ENCODE results near the gene PPP6R2. TPM values are rescaled to one million over a fixed set of nuclear protein-coding genes. Genes with fewer than 3 reads are reported as not detected.

Gene PPP6R2
- polyA plus RNA-seq, 1 donor (not counting 4 experiments of a cell fraction or from before 2014, with no cell fraction given): 19.8 TPM

DNA sequence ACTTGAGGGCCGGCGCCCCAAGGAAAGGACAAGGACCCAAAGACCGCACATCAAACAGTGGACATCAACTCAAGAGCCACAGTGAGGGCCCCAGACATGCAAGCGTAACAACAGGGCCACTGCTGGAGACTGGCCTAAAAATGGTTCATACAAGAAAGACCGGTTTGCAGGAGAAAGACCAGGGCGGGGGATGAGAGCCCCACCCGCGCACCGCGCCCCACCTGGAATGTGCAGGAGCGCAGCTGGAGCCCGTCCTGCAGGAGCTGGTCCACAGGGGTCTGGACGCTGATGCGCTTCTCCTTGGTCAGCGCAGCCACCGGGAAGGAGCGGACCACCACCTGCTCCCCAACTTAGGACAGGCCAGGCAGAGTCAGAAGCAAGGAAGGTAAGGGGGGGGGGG is 117.8 kb downstream of the PPP6R2 start:
- Histone ChIP-seq H3K36me3 (ENCODE audit: control insufficient read depth in 2 of 2, extremely low read depth in 1 of 2, insufficient read depth in 2 of 2, low read length in 2 of 2) (peaks cover 48 to 69% of the 10 kb centered on the region in 2 experiments), H3K4me1 (ENCODE audit: control insufficient read depth, extremely low read depth, insufficient read depth, low read length) (peaks cover 8% of the 10 kb centered on the region)
- FAIRE-seq: no peak

DNA sequence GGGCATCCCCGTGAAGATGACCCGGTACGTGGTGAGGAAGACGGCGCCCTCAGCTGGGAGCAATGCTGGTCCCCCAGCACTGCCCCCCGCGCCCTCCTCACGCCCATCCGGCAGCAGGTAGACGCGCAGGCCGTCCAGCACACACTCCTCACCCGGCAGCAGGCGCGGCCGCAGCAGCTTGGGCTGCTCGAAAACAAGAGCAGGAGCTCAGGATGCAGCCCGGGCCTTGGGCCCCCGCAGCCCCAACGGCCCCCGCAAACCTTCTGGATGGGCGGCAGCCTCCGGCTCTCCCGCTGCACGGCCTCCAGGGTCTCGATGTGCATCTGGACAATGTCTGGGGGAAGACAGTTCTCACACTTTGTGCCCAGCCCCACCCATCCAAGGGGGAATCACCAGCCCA is 118.4 kb downstream of the PPP6R2 start:
- no peak for DNase-seq (ENCODE audit: low read depth, low spot score)
- dilution Hi-C loops (cut with MboI; ENCODE audit: extremely low pct_ligation_motif_present, low sequenced_read_pairs): no loop called here
- H2AFZ ChIP-seq (ENCODE audit: control insufficient read depth, low read length): no peak overlapping the region
- peaks cover 48 to 70% of the 10 kb centered on the region in 2 experiments for H3K36me3 ChIP-seq (ENCODE audit: control insufficient read depth in 2 of 2, extremely low read depth in 1 of 2, insufficient read depth in 2 of 2, low read length in 2 of 2)
- peaks cover 8% of the 10 kb centered on the region for H3K4me1 ChIP-seq (ENCODE audit: control insufficient read depth, extremely low read depth, insufficient read depth, low read length)
- no peak overlapping the region for H3K27ac ChIP-seq (ENCODE audit: control insufficient read depth, insufficient read depth, low read length)
- H3K9me3 ChIP-seq (ENCODE audit: control insufficient read depth, low read depth, low read length): no peaks in the 10 kb centered on the region
- TF ChIP-seq EZH2 (IDR thresholded peaks at IDR 0.05; ENCODE audit: low read length): no peak
- TF ChIP-seq, protein P1, sequence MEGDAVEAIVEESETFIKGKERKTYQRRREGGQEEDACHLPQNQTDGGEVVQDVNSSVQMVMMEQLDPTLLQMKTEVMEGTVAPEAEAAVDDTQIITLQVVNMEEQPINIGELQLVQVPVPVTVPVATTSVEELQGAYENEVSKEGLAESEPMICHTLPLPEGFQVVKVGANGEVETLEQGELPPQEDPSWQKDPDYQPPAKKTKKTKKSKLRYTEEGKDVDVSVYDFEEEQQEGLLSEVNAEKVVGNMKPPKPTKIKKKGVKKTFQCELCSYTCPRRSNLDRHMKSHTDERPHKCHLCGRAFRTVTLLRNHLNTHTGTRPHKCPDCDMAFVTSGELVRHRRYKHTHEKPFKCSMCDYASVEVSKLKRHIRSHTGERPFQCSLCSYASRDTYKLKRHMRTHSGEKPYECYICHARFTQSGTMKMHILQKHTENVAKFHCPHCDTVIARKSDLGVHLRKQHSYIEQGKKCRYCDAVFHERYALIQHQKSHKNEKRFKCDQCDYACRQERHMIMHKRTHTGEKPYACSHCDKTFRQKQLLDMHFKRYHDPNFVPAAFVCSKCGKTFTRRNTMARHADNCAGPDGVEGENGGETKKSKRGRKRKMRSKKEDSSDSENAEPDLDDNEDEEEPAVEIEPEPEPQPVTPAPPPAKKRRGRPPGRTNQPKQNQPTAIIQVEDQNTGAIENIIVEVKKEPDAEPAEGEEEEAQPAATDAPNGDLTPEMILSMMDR (optimal IDR thresholded peaks at IDR 0.05 in 1 of 3, IDR thresholded peaks at IDR 0.05 in 1 of 3, conservative IDR thresholded peaks at IDR 0.05 in 1 of 3; ENCODE audit: extremely low read depth in 1 of 3, insufficient read depth in 2 of 3, low read length in 3 of 3): no peak
- H3K4me3 ChIP-seq (ENCODE audit: control insufficient read depth in 2 of 3, extremely low read depth in 1 of 3, insufficient read depth in 2 of 3, low read depth in 1 of 3, low read length in 3 of 3): no peak overlapping the region
- H3K4me2 ChIP-seq (ENCODE audit: control insufficient read depth, extremely low read depth, insufficient read depth, low read depth, low read length): no peak overlapping the region
- FAIRE-seq: no peak
- no peaks in the 10 kb centered on the region for H3K27me3 ChIP-seq (ENCODE audit: control insufficient read depth, extremely low read depth, insufficient read depth, low read length)
- H4K20me1 ChIP-seq (ENCODE audit: control insufficient read depth, extremely low read depth, insufficient read depth, low read length): no peaks in the 10 kb centered on the region
- H3K79me2 ChIP-seq (ENCODE audit: control insufficient read depth, insufficient read depth, low read length): no peaks in the 10 kb centered on the region
- no peak overlapping the region for H3K9ac ChIP-seq (ENCODE audit: control insufficient read depth, extremely low read depth, insufficient read depth, low read length)
- H3K9me1 ChIP-seq (ENCODE audit: control insufficient read depth, extremely low read depth, insufficient read depth, low read length): no peaks in the 10 kb centered on the region

More for the DNA sequence above, 117.8 kb downstream of the PPP6R2 start:
- Histone ChIP-seq H3K9ac (ENCODE audit: control insufficient read depth, extremely low read depth, insufficient read depth, low read length) (no peak overlapping the region), H3K4me3 (ENCODE audit: control insufficient read depth in 2 of 3, extremely low read depth in 1 of 3, insufficient read depth in 2 of 3, low read depth in 1 of 3, low read length in 3 of 3) (no peak overlapping the region), H3K4me2 (ENCODE audit: control insufficient read depth, extremely low read depth, insufficient read depth, low read depth, low read length) (no peak overlapping the region), H3K9me1 (ENCODE audit: control insufficient read depth, extremely low read depth, insufficient read depth, low read length) (no peaks in the 10 kb centered on the region), H2AFZ (ENCODE audit: control insufficient read depth, low read length) (no peak overlapping the region), H3K9me3 (ENCODE audit: control insufficient read depth, low read depth, low read length) (no peaks in the 10 kb centered on the region), H4K20me1 (ENCODE audit: control insufficient read depth, extremely low read depth, insufficient read depth, low read length) (no peaks in the 10 kb centered on the region), H3K79me2 (ENCODE audit: control insufficient read depth, insufficient read depth, low read length) (no peaks in the 10 kb centered on the region), H3K27me3 (ENCODE audit: control insufficient read depth, extremely low read depth, insufficient read depth, low read length) (no peaks in the 10 kb centered on the region), H3K27ac (ENCODE audit: control insufficient read depth, insufficient read depth, low read length) (no peak overlapping the region)
- dilution Hi-C loops (cut with MboI; ENCODE audit: extremely low pct_ligation_motif_present, low sequenced_read_pairs): no loop called here
- DNase-seq (ENCODE audit: low read depth, low spot score): no peak
- no peak for TF ChIP-seq EZH2 (IDR thresholded peaks at IDR 0.05; ENCODE audit: low read length)
- TF ChIP-seq, protein P1 (optimal IDR thresholded peaks at IDR 0.05 in 1 of 3, IDR thresholded peaks at IDR 0.05 in 1 of 3, conservative IDR thresholded peaks at IDR 0.05 in 1 of 3; ENCODE audit: extremely low read depth in 1 of 3, insufficient read depth in 2 of 3, low read length in 3 of 3): no peak

Data from keratinocyte (primary cell).